ENCODE measurements around the gene SH2B3.
"Not testable (repeated sequence)": the region's sequence is repeated elsewhere in the genome, so short reads cannot be mapped to it uniquely, and the experiment has no call there.

Gene SH2B3

DNA sequence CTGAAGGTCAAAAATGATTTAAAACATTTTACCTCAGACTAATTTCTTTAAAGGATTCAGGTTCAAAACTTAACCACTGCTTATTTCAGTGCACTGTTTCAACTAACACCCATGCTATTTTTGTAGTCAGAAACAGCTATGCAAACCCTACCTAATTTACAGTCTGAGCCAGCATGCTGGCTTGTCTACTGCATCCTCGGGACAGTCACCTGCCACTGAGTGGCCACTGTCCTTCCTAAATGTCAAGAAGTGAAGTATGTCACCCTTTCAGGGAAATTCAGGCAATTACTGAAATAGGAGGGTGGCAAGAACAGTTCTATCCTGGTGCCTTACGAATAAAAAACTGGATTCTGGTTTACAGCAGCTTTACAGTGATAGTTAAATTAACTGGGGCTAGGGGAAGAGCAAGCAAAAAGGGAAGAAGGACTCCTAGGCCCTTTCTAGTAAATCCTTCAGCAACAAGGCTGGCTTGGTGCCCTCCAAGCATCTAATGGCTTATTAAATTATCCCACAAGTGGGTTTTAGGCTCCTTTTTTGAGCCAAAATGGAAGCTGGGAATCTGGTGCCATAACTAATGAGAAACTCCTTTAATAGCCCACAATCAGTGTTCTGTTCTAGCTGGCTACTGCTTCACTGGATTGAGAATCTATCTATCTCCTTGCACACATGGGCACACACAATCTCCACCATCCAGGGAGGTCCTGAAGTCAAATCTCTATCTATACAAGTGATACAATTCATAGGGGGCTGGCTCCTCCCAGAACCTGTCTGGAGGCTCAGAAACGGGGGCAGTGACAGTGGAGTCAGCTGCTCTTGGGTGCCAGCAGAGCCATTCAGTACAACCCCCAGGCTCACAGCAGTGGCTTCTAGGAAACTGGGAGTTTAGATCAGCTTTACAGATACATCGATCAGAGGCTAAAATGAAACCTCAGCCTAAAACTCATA, 43.4 kb downstream of the SH2B3 start:
- peak overlapping the region; percentile 90 to 92 for H3K27ac Mint-ChIP-seq
- no peak overlapping the region for H3K4me3 Mint-ChIP-seq
- no peak for ATAC-seq (replicated peaks)
- H3K4me1 Mint-ChIP-seq (ENCODE audit: low read depth in 2 of 2), result peaks cover 45 to 47% of the 10 kb centered on the region in 2 donors
- DNase-seq, result no peak
- no peaks in the 10 kb centered on the region for H3K9me3 Mint-ChIP-seq
- H3K36me3 Mint-ChIP-seq (ENCODE audit: insufficient read depth), result peaks cover 66% of the 10 kb centered on the region
- no peaks in the 10 kb centered on the region for H3K27me3 Mint-ChIP-seq

DNA sequence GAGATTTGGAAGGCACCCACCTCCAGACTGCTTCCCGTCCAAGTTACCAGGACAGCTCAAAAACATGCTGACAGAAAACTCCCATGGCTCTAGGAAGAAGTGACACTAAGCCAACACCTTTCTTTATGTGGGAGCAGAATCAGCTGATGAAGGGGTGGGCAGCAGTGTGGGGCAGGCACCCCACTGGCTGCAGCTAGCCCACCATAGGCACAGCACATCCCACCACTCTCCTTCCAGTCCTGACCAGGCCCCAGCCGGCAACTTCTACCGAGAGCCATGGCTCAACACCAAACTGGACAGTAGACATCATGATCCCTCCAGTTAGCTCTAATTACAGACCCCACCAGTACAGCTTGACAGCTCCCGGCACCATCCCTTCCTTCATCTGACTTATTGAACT, 45.0 kb downstream of the SH2B3 start:
- Mint-ChIP-seq H3K4me3 (no peak overlapping the region), H3K27me3 (no peaks in the 10 kb centered on the region), H3K36me3 (ENCODE audit: insufficient read depth) (peaks cover 57% of the 10 kb centered on the region), H3K4me1 (ENCODE audit: low read depth in 2 of 2) (peaks cover 38% of the 10 kb centered on the region in 2 donors), H3K9me3 (no peaks in the 10 kb centered on the region), H3K27ac (peak overlapping the region; percentile 89 to 92)
- no peak for ATAC-seq (replicated peaks)
- no peak for DNase-seq

DNA sequence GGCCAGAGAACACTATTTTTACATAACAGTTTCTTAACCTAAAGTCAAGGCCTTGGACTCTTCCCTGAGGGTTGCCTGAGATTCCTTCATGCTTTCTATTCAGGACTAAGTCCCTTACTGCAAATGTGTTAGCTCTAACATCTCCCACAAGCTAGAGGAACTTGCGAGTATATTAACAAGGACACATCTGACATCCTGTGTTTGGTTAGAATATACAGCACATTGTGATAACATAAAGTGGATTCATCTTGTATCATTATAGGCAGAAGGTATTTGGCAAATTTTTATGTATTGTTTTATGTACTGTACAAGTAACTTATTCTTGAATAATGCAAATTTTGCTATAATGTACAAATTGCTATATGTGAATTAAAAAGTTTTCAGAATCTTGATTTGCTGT, 45.5 kb downstream of the SH2B3 start:
- Mint-ChIP-seq H3K27me3 (no peaks in the 10 kb centered on the region), H3K4me3 (peak overlapping the region in 1 of 2 donors; percentile 32), H3K9me3 (no peaks in the 10 kb centered on the region), H3K4me1 (ENCODE audit: low read depth in 2 of 2) (peaks cover 32 to 37% of the 10 kb centered on the region in 2 donors), H3K27ac (peak overlapping the region; percentile 89 to 92), H3K36me3 (ENCODE audit: insufficient read depth) (peaks cover 59% of the 10 kb centered on the region)
- DNase-seq (no peak), ATAC-seq (replicated peaks) (peak; percentile 56)

DNA sequence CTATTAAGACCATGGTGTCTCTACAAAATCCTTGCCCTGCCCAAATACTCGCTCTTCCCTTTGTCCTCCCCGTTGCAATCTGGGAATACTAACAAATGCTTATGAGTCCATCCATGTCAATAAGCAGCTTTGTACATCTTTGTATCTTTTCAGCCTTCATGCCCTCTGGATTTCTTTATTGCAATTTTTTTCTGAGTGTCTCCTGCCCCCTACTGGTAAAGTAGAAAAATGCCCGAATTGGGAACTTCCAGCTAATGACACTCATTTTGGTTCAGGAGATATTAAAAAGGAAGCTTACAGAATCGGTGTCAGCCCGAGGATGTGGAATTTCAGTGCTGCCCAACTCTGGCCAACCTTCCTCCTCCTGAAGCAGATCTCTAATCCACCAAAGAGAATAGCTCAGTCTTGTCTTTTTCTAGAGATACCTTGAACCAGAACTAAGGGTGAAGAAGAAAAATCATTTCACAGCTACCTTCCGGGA, 46.0 kb downstream of the SH2B3 start:
- H3K4me3 Mint-ChIP-seq, result peak overlapping the region in 1 of 2 donors; percentile 32
- no peaks in the 10 kb centered on the region for H3K9me3 Mint-ChIP-seq
- peak overlapping the region in 1 of 2 donors; percentile 92 for H3K27ac Mint-ChIP-seq
- H3K27me3 Mint-ChIP-seq, result no peaks in the 10 kb centered on the region
- peaks cover 56% of the 10 kb centered on the region for H3K36me3 Mint-ChIP-seq (ENCODE audit: insufficient read depth)
- DNase-seq (peak in 2 of 3 experiments; percentile 44 to 50), ATAC-seq (replicated peaks) (peak; percentile 73)
- H3K4me1 Mint-ChIP-seq (ENCODE audit: low read depth in 2 of 2), result peaks cover 28 to 33% of the 10 kb centered on the region in 2 donors

DNA sequence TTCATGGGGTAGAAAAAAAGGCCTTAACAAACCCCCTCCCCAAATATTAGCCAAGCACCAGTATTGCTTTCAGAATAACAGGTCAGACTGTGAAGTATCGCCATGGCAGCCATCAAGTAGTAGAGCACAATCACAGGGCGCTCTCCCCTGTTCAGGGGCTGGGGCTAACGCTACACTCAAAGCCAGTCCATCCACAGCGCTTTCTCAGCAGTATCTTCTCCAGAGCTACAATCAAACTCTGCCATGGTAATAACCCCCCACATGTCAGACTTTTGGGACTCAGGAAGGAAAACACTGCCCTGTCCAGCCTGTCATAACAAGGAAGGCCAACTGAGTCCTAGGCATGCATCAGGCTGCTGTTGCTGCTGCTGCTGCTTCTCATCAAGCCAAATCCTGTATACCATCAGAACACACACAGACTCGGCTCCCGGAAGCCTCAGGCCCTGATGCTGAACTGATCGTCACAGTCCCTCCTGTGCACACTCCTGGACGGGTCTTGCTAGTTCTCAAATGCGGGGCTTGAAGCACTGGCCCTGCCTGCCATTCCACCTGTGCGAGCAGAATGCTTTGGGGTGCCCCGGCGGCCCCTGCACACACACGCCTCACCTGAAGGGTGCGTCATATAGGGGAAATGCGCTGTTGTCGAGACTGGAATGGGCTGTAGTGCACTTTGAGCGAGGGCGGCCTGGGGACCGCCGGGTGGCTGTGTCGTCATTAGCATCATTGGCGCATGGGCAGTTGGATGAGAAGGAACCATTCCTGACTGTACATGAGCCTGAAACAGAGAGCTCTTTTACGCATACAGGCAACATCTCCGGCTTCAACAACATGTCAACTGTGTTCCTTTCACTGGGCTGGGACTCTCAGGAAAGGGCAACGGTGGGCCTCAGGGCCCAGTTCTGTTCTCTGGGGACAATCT, 47.6 kb downstream of the SH2B3 start:
- peaks cover 55% of the 10 kb centered on the region for H3K36me3 Mint-ChIP-seq (ENCODE audit: insufficient read depth)
- DNase-seq, result no peak
- no peak for ATAC-seq (replicated peaks)
- H3K9me3 Mint-ChIP-seq, result no peaks in the 10 kb centered on the region
- H3K4me3 Mint-ChIP-seq, result no peak overlapping the region
- H3K27me3 Mint-ChIP-seq, result no peaks in the 10 kb centered on the region
- H3K4me1 Mint-ChIP-seq (ENCODE audit: low read depth in 2 of 2), result peaks cover 24 to 28% of the 10 kb centered on the region in 2 donors
- H3K27ac Mint-ChIP-seq, result peak overlapping the region; percentile 2 to 82

DNA sequence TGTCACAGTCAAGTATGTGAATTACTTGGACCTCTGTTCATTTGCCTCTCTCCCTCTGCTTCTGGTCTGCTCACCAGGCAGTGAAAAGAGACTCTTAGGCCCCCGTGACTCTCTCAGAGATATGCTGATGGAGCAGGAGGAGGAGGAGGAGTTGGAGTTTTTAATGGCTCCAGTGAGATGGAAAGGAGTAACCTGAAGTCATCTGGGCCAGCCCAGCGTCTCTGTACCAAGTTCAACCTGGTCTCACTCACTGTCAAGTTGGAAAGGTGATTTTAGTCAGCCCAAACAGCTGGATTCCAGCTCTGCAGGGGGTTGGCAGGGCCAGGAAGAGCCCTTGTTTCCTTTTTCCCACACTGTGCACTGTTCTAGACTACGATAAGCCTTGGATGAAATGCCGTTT, 48.6 kb downstream of the SH2B3 start:
- H3K4me3 Mint-ChIP-seq, result no peak overlapping the region
- H3K9me3 Mint-ChIP-seq, result no peaks in the 10 kb centered on the region
- H3K4me1 Mint-ChIP-seq (ENCODE audit: low read depth in 2 of 2), result peaks cover 19 to 22% of the 10 kb centered on the region in 2 donors
- ATAC-seq (replicated peaks) (no peak), DNase-seq (no peak)
- H3K27me3 Mint-ChIP-seq, result no peaks in the 10 kb centered on the region
- H3K36me3 Mint-ChIP-seq (ENCODE audit: insufficient read depth), result peaks cover 49% of the 10 kb centered on the region
- H3K27ac Mint-ChIP-seq, result peak overlapping the region; percentile 2 to 82

DNA sequence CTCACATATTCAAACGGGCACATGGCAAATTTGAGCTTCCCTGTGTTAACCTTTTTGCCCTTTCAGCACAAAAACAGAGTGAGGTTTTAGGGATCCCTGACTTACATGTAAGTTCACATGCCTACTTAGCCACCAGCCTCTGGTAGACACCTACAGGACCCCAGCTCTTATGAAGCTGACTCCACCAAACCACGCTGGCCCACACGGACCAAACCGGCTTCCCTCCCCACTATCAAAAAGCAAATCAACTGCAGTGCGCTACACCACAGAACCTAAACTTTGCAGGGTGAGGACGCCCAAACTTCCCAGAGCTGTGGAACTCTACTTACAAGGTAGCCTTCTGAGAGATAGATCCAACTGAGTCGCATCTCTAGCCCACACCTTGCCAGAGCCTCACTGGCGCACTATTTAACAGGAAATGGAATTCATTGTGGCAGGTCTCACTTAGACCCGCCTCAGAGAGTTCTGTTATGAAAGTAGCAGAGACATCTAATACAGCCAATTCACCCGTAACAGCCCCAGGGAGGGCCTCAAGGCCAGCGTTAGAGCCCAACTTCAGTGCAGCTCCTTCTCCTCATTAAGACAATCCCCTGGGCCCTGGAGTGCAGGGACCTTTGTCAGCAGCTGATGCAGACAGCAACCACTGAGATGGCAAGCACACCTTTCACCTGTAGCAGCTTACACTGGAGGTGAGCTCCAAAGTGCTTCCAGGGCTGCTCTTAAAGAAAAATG, 49.2 kb downstream of the SH2B3 start:
- DNase-seq (no peak), ATAC-seq (replicated peaks) (no peak)
- Mint-ChIP-seq H3K9me3 (no peaks in the 10 kb centered on the region), H3K27me3 (no peaks in the 10 kb centered on the region), H3K4me3 (no peak overlapping the region), H3K4me1 (ENCODE audit: low read depth in 2 of 2) (peaks cover 16 to 22% of the 10 kb centered on the region in 2 donors), H3K36me3 (ENCODE audit: insufficient read depth) (peaks cover 43% of the 10 kb centered on the region), H3K27ac (peak overlapping the region; percentile 82 to 85)

DNA sequence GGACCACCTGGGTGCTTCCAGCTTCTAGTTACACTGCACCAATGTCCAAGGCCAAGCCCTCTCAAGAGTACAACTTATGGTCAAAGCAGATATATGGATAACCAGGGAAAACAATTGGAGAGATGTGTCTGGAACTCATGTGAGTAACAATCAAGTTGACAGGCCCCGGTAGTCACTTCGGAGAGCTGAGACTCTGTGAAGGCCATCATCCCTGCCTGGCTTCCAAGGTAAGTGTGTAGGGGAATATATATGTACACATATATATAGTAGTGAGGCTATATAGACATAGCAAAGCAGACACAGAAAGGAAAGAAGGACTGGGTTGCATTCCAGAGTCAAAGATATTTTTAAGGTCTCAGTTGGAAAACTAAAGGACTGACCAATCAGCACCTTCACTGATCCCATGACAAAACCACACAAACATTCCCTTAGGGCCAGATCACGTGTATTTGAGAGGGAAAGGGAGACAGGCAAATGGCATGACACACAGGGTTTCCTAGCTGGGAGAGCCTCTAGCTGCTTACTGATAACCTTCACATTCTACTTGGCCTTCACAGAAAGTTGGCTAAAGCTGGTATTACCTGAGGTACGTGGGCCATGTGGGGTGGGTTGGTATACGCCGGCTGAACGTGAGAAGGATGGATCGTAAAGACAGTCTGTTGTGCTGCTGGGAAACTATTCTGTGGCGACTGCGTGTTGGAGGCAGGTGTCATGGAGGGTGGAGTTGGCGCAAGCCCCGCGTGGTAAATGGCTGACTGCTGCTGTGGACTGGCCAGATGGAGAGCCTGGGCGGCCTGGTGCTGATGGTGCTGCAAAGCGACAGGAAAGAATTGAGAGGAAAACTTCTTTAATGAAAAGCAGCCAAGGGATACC, 50.0 kb downstream of the SH2B3 start:
- peak overlapping the region; percentile 82 to 85 for H3K27ac Mint-ChIP-seq
- H3K4me3 Mint-ChIP-seq, result no peak overlapping the region
- ATAC-seq (replicated peaks) (no peak), DNase-seq (no peak)
- H3K9me3 Mint-ChIP-seq, result no peaks in the 10 kb centered on the region
- peaks cover 38% of the 10 kb centered on the region for H3K36me3 Mint-ChIP-seq (ENCODE audit: insufficient read depth)
- peaks cover 14 to 18% of the 10 kb centered on the region in 2 donors for H3K4me1 Mint-ChIP-seq (ENCODE audit: low read depth in 2 of 2)
- no peaks in the 10 kb centered on the region for H3K27me3 Mint-ChIP-seq

DNA sequence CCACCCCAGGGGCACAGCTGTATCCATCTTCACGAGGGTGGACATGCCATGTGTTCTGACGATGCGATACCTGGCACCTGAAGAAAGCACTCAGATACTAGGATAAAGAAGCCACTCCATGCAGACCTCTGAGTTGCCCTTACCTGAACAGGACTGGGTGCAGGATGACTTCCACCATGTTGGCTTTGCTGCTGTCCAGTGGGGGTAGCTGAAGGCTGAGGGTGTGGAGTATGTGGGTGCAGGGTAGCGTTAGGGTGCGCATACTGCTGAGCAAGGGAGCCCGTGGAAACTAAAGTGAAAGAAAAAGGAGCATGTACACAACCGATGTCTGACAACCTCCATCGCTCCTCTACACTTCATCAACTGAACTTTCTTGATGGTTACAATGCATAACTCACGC, 51.3 kb downstream of the SH2B3 start:
- no peak for DNase-seq
- Mint-ChIP-seq H3K4me3 (no peak overlapping the region), H3K4me1 (ENCODE audit: low read depth in 2 of 2) (peaks cover 3 to 13% of the 10 kb centered on the region in 2 donors), H3K27ac (no peak overlapping the region), H3K36me3 (ENCODE audit: insufficient read depth) (peaks cover 36% of the 10 kb centered on the region), H3K27me3 (no peaks in the 10 kb centered on the region), H3K9me3 (no peaks in the 10 kb centered on the region)
- no peak for ATAC-seq (replicated peaks)

DNA sequence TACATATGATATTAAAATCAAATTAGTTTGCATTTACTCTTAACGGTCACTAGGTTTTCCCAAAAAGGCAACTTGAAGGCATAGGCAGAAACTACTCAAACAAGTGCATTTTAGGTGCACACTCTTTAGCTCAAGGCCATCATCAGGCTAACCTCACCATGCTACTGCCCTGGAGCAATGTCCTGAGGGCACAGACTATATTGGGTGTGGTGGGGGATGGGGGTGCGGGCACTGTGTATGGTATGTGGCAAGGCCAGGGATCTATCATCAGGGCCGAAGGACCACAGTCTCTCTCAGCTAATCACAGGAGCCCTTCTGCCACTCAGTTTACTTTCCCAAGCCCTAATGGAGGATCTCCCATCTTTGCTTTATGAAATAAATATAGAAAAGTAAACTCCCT, 51.9 kb downstream of the SH2B3 start:
- Mint-ChIP-seq H3K36me3 (ENCODE audit: insufficient read depth) (peaks cover 33% of the 10 kb centered on the region), H3K27me3 (no peaks in the 10 kb centered on the region), H3K4me3 (no peak overlapping the region), H3K4me1 (ENCODE audit: low read depth in 2 of 2) (peaks cover 3 to 13% of the 10 kb centered on the region in 2 donors), H3K27ac (peak overlapping the region in 1 of 2 donors; percentile 26), H3K9me3 (no peaks in the 10 kb centered on the region)
- DNase-seq, result no peak
- ATAC-seq (replicated peaks), result no peak

DNA sequence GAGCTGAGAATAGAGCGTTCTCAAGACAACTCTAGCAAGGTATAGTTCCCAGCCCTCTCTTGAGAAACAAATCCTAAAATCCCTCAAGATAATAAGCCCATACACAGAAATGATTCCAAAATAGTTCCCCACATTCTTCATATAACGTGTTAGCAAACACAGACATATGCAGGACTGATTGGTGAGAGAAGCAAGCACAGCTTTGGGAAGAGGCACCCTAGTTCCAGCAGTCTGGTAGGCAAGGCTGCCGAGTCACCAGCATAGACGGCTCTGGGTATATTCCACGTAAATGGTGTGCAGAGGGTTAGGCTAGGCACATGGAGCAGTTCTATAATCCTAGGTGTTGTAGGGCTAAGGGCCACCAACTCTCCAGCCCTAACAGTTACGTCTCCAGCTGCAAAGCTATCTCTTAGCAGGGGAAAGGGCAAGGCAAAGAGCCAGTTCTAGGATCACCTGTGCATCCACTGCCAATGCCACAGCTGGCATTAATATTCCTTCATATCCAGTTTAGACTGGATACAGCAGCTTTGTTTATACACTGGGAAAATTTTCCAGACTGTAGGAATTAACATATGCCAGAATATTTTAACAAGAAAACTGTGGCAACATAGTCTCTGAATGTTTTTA, 52.9 kb downstream of the SH2B3 start:
- peaks cover 26% of the 10 kb centered on the region for H3K36me3 Mint-ChIP-seq (ENCODE audit: insufficient read depth)
- no peak overlapping the region for H3K27ac Mint-ChIP-seq
- no peak for DNase-seq
- H3K4me1 Mint-ChIP-seq (ENCODE audit: low read depth in 2 of 2), result peaks cover 3 to 13% of the 10 kb centered on the region in 2 donors
- no peaks in the 10 kb centered on the region for H3K9me3 Mint-ChIP-seq
- ATAC-seq (replicated peaks), result no peak
- H3K4me3 Mint-ChIP-seq, result no peak overlapping the region
- H3K27me3 Mint-ChIP-seq, result no peaks in the 10 kb centered on the region

DNA sequence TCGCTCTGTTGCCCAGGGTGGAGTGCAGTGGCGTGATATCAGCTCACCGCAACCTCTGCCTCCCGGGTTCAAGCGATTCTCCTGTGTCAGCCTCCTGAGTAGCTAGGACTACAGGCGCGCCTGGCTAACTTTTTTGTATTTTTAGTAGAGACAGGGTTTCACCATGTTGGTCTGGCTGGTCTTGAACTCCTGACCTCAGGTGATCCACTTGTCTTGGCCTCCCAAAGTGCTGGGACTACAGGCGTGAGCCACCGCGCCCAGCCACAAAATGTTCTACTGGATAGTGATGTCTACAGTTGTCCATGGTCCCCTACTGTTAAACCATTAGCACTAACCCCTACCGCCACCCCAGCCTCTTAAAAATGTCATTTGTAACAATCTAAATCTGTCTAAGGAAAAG, 54.4 kb downstream of the SH2B3 start:
- DNase-seq; H3K27ac Mint-ChIP-seq; H3K9me3 Mint-ChIP-seq; ATAC-seq (replicated peaks); H3K4me3 Mint-ChIP-seq; H3K27me3 Mint-ChIP-seq; H3K4me1 Mint-ChIP-seq (ENCODE audit: low read depth in 2 of 2): not testable (repeated sequence)
- H3K36me3 Mint-ChIP-seq (ENCODE audit: insufficient read depth), result peaks cover 23% of the 10 kb centered on the region

Data from effector memory CD8-positive, alpha-beta T cell (primary cell).